ENCODE results near the gene RPS8. TPM values are rescaled to one million over a fixed set of nuclear protein-coding genes. Genes with fewer than 3 reads are reported as not detected.

RPS8 gene
- total and polyA plus RNA-seq, 10 donors: 1,626 to 6,194 (median 2,275) TPM

DNA sequence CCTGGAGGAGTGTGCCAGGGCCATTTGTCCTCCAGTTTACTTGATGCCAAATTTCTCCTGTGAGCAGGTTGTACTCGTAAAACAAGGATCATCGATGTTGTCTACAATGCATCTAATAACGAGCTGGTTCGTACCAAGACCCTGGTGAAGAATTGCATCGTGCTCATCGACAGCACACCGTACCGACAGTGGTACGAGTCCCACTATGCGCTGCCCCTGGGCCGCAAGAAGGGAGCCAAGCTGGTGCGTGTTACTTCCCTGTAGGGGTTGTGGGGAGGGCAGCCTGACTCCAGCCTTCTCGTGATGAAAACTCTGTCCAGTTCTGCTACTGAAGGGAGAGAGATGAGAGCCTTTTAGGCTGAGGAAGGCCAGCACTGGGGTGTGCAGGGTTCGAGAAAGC lies 2.2 kb downstream of the RPS8 start:
- peak overlapping the region in 5 of 8 donors; percentile 26 to 98 (median 96) for H3K27ac ChIP-seq
- peaks cover 0 to 61% (median 54%) of the 10 kb centered on the region in 6 donors for H3K36me3 ChIP-seq
- peaks cover 15 to 52% (median 36%) of the 10 kb centered on the region in 6 donors for H3K4me1 ChIP-seq
- peak; percentile 44 for DNase-seq
- TF ChIP-seq POLR2AphosphoS5 (IDR thresholded peaks at IDR 0.05) (peak in 1 of 3 donors; percentile 6), POLR2A (IDR thresholded peaks at IDR 0.05) (no peak)
- no peaks in the 10 kb centered on the region for H3K27me3 ChIP-seq (replicated peaks in 1 of 7)
- H3K9me3 ChIP-seq: no peaks in the 10 kb centered on the region
- intact Hi-C loops (cut with DNase I; ENCODE audit: low total_unique reads): no loop called here
- peak overlapping the region in 3 of 8 donors; percentile 77 to 93 (median 84) for H3K4me3 ChIP-seq
- 68 to 86% (median 81%) methylated on average over 7 to 14 of the region's 14 CpGs for WGBS, 5 donors

GRCh38 chr1:44777969-44778635 lies 2.8 kb downstream of the RPS8 start:
- intact Hi-C loops (cut with DNase I; ENCODE audit: low total_unique reads): no loop called here
- TF ChIP-seq, protein P1, sequence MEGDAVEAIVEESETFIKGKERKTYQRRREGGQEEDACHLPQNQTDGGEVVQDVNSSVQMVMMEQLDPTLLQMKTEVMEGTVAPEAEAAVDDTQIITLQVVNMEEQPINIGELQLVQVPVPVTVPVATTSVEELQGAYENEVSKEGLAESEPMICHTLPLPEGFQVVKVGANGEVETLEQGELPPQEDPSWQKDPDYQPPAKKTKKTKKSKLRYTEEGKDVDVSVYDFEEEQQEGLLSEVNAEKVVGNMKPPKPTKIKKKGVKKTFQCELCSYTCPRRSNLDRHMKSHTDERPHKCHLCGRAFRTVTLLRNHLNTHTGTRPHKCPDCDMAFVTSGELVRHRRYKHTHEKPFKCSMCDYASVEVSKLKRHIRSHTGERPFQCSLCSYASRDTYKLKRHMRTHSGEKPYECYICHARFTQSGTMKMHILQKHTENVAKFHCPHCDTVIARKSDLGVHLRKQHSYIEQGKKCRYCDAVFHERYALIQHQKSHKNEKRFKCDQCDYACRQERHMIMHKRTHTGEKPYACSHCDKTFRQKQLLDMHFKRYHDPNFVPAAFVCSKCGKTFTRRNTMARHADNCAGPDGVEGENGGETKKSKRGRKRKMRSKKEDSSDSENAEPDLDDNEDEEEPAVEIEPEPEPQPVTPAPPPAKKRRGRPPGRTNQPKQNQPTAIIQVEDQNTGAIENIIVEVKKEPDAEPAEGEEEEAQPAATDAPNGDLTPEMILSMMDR (IDR thresholded peaks at IDR 0.05 in 8 of 11, conservative IDR thresholded peaks at IDR 0.05 in 3 of 11): no peak
- TF ChIP-seq POLR2AphosphoS5 (IDR thresholded peaks at IDR 0.05) (peak in 1 of 3 donors; percentile 24), POLR2A (IDR thresholded peaks at IDR 0.05) (no peak)
- Histone ChIP-seq H3K27ac (peak overlapping the region in 3 of 8 donors; percentile 96 to 98 (median 98)), H3K36me3 (peaks cover 0 to 61% (median 54%) of the 10 kb centered on the region in 6 donors), H3K9me3 (no peaks in the 10 kb centered on the region), H3K4me1 (peaks cover 15 to 56% (median 38%) of the 10 kb centered on the region in 6 donors), H3K27me3 (replicated peaks in 1 of 7) (no peaks in the 10 kb centered on the region), H3K4me3 (peak overlapping the region in 2 of 8 donors; percentile 6 to 84)
- DNase-seq: peak; percentile 68
- 66 to 80% (median 74%) methylated on average over 13 of the region's 13 CpGs for WGBS, 5 donors

DNA sequence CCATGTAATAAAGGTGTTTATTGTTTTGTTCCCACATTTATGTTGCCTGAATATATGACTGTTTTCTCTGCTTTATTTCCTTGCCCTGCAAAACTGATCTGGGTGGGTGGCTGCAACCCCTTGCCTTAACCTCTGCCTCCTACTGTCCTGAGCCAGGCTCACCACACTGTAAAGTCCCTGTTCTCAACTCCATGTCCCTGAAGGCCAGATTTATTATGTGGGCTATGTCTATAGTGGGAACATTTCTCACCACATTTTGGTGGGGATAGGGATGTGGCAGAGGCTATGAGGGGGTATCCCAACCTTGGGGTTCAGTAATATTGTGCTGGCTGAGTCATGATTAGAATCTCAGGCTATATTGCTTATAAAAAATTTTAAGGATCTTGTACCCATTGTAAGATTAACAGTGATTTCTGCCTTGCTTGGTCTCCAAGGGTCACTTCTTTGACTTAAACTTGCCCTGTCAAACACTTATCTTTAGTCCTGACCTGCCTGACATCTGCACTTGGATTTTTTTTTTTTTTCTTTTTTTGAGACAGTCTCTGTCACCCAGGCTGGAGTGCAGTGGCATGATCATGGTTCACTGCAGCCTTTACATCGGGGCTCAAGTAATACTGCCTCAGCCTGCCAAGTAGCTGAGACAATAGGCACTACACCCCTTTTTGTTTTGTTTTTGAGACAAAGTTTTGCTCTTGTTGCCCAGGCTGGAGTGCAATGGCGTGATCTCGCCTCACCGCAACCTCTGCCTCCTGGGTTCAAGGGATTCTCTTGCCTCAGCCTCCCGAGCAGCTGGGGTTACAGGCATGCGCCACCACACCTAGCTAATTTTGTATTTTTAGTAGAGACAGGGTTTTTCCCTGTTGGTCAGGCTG lies 3.6 kb downstream of the RPS8 start:
- TF ChIP-seq POLR2AphosphoS5 (IDR thresholded peaks at IDR 0.05) (no peak), POLR2A (IDR thresholded peaks at IDR 0.05) (no peak)
- TF ChIP-seq, protein P1 (IDR thresholded peaks at IDR 0.05 in 8 of 11, conservative IDR thresholded peaks at IDR 0.05 in 3 of 11): no peak
- H3K4me3 ChIP-seq: peak overlapping the region in 1 of 8 donors; percentile 6
- H3K9me3 ChIP-seq: no peaks in the 10 kb centered on the region
- no peak for DNase-seq
- peaks cover 0 to 61% (median 54%) of the 10 kb centered on the region in 6 donors for H3K36me3 ChIP-seq
- WGBS, 5 donors: 84 to 92% (median 89%) methylated on average over 6 of the region's 6 CpGs
- peaks cover 20 to 64% (median 47%) of the 10 kb centered on the region in 6 donors for H3K4me1 ChIP-seq
- no peaks in the 10 kb centered on the region for H3K27me3 ChIP-seq (replicated peaks in 1 of 7)
- peak overlapping the region in 1 of 8 donors; percentile 98 for H3K27ac ChIP-seq
- intact Hi-C loops (cut with DNase I; ENCODE audit: low total_unique reads): no loop called here

- Histone ChIP-seq H3K36me3 (peaks cover 0 to 61% (median 54%) of the 10 kb centered on the region in 6 donors), H3K27ac (no peak overlapping the region), H3K9me3 (no peaks in the 10 kb centered on the region), H3K4me3 (no peak overlapping the region), H3K4me1 (peaks cover 17 to 70% (median 56%) of the 10 kb centered on the region in 6 donors), H3K27me3 (replicated peaks in 1 of 7) (no peaks in the 10 kb centered on the region)
- intact Hi-C loops (cut with DNase I; ENCODE audit: low total_unique reads): loop anchor here (10.0 kb wide), 1 partner anchor 46 kb away; the partner anchor contains the start of genes KIF2C and RNU5D-1
- peak; percentile 16 for DNase-seq
- no peak for TF ChIP-seq POLR2A (IDR thresholded peaks at IDR 0.05)
- TF ChIP-seq, protein P1 (IDR thresholded peaks at IDR 0.05 in 8 of 11, conservative IDR thresholded peaks at IDR 0.05 in 3 of 11): no peak
- TF ChIP-seq POLR2AphosphoS5 (IDR thresholded peaks at IDR 0.05): no peak
- 90 to 96% (median 94%) methylated on average over 14 of the region's 14 CpGs for WGBS, 5 donors
These were observed 5.3 kb downstream of the RPS8 start for GRCh38 chr1:44780583-44781121.
